Activated CD8-positive, alpha-beta memory T cell treated with anti-CD3 and anti-CD28 coated beads, Interleukin-2, amount 50 U/mL, for 1 hour (primary cell): ENCODE measurements around the gene EFNA5.

Experiments used
- DNase-seq: peaks from one replicate; pipeline ENCODE4 v3.0.0-alpha.2; 2020; ENCODE audit errors: extremely low read depth

Gene EFNA5

GRCh38 chr5:107672211-107673038 is 1.7 kb upstream of the EFNA5 start:
- no peak for DNase-seq

GRCh38 chr5:107671742-107672210 is 1.0 kb upstream of the EFNA5 start:
- DNase-seq: no peak

GRCh38 chr5:107670087-107670931 is 428 bp downstream of the EFNA5 start:
- no peak for DNase-seq

- no peak for DNase-seq
Observed at GRCh38 chr5:107669096-107670031, 1.4 kb downstream of the EFNA5 start.

GRCh38 chr5:107668154-107669095 is 2.3 kb downstream of the EFNA5 start:
- DNase-seq: no peak

GRCh38 chr5:107666051-107666655 is 4.6 kb downstream of the EFNA5 start:
- DNase-seq: no peak

- DNase-seq: no peak
Observed at GRCh38 chr5:107665036-107665570, 5.6 kb downstream of the EFNA5 start.

- no peak for DNase-seq
Observed at GRCh38 chr5:107663697-107664096, 7.0 kb downstream of the EFNA5 start.

GRCh38 chr5:107661650-107662044 is 9.1 kb downstream of the EFNA5 start:
- no peak for DNase-seq

GRCh38 chr5:107661038-107661649 is 9.6 kb downstream of the EFNA5 start:
- DNase-seq: no peak

- no peak for DNase-seq
Observed at GRCh38 chr5:107658528-107658927, 12.2 kb downstream of the EFNA5 start.

- no peak for DNase-seq
Observed at GRCh38 chr5:107655831-107656230, 14.9 kb downstream of the EFNA5 start.

GRCh38 chr5:107654827-107655226 is 15.9 kb downstream of the EFNA5 start:
- DNase-seq: no peak

GRCh38 chr5:107653685-107654084 is 17.1 kb downstream of the EFNA5 start:
- no peak for DNase-seq

- no peak for DNase-seq
Observed at GRCh38 chr5:107652839-107653607, 17.7 kb downstream of the EFNA5 start.

GRCh38 chr5:107652408-107652807 is 18.3 kb downstream of the EFNA5 start:
- no peak for DNase-seq

- no peak for DNase-seq
Observed at GRCh38 chr5:107651325-107651724, 19.4 kb downstream of the EFNA5 start.

GRCh38 chr5:107646418-107646817 is 24.3 kb downstream of the EFNA5 start:
- DNase-seq: no peak

- DNase-seq: no peak
Observed at GRCh38 chr5:107640568-107640967, 30.2 kb downstream of the EFNA5 start.
